HT1080 (cell line): ENCODE measurements around the gene CENPM. TPM values are rescaled to one million over a fixed set of nuclear protein-coding genes. Genes with fewer than 3 reads are reported as not detected.
"Not testable (repeated sequence)": the region's sequence is repeated elsewhere in the genome, so short reads cannot be mapped to it uniquely, and the experiment has no call there.

Source experiments
- DNase-seq: peaks from one replicate; pipeline ENCODE4 v3.0.0-alpha.2; 2015; ENCODE audit warnings: low read depth
- total RNA-seq: library from RNA; depleted of rRNA; stranded (reverse); fragments of >200 nt; shearing (Covaris generic); gene quantifications from 2 replicates; pipeline ENCODE4 v1.2.3, GENCODE V29; 2014

Gene CENPM
- total RNA-seq, 1 experiment from 2014 or later: 66.8 TPM

DNA sequence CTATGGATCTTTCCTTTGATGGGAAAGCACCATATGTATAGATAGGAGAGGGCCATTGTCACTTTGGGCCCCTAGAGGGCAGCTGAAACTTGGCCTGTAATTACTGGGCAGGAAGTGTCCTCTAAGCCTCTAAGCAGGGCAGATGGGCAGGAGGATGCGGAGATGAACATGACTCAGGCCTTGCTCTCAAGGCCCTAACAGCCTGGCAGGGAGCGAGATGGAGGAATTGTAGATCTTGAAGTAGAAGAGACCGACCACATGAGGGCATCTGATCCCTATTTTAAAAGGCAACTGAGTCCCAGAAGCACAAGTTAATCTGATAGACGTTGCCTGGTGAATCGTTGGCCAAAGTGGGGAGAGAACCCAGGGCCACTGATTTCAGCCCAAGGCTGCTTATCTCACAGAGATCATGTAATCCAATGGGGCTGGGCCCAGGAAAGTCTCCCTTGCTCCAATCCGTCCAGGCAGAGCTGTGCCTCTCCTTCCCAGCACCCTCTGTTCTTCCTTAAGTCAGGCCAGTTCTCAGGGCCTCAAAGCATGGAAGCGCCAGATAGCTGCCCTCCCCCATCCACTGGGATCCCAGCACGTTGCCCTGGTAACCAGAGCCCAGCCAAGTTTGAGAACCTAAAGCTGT, 19.8 kb upstream of the CENPM start:
- peak; percentile 94 for DNase-seq

- no peak for DNase-seq
Observed at GRCh38 chr22:41966225-41966606, 19.3 kb upstream of the CENPM start.

DNA sequence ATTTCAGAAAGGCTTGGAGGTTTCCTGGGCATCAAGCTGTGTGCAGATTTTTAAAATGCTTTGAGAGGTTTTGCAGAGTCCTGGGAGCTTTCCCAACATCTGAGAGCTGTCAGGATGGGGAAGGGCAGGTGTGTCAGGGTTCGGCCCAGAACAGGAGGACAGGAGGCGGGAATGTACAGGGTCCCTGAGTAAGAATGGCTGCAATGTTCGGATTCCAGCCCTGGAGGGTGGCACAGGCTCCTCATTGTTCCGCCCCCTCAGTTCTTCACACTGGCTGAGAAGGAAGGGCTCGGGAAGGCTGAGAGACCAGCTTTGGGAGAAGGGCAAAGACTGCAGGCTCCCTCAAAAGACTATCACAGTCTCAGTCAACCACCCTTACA, 17.1 kb upstream of the CENPM start:
- no peak for DNase-seq

GRCh38 chr22:41963453-41964111, 16.6 kb upstream of the CENPM start:
- DNase-seq: no peak

- no peak for DNase-seq
Observed at GRCh38 chr22:41957941-41958556, 11.1 kb upstream of the CENPM start.

DNA sequence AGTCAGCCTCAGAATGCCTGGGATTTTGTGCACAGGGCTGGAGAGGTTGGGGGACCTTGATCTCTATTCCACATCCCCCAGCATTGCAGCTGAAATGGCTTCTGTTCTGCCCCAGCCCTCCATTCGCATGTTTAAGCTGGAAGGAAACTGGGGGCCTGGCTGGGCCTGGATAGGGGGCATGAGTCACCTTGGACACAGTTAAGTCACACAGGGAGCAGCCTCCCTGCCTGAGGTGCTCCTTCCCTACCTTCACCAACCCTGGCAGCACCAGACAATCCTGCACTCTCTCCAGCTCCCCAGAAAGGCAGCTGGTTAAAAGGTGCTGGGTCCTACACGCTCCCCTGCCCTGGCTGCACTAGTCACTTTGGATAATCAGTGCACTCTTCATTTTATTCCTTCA, 5.8 kb upstream of the CENPM start:
- DNase-seq: no peak

- no peak for DNase-seq
Observed at GRCh38 chr22:41951898-41952474, 5.0 kb upstream of the CENPM start, which contains the start of gene SMIM45. Gene SMIM45 (plus strand): TSS chr22:41952150.

- DNase-seq: no peak
Observed at GRCh38 chr22:41949297-41949965, 2.5 kb upstream of the CENPM start.

GRCh38 chr22:41948928-41949296, 2.0 kb upstream of the CENPM start:
- not testable (repeated sequence) for DNase-seq

DNA sequence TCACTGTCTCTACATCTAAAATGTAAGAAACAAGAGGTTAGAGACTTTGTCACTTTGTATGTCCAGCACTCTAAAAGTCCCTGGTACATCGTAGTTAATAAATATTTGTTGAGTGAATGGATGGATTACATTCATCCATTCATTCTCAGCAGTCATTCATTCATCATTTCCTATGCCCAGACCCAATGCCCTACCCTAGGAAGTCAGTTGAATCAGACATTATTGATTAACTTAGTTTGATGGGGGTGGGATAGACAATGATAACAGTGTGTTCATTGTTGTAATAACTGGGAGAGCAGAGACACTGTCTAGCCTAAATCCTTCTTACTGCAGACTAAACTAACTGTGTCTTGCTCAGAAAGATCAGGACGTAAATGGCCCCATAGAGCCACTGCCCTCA, 1.2 kb upstream of the CENPM start:
- DNase-seq: no peak

DNA sequence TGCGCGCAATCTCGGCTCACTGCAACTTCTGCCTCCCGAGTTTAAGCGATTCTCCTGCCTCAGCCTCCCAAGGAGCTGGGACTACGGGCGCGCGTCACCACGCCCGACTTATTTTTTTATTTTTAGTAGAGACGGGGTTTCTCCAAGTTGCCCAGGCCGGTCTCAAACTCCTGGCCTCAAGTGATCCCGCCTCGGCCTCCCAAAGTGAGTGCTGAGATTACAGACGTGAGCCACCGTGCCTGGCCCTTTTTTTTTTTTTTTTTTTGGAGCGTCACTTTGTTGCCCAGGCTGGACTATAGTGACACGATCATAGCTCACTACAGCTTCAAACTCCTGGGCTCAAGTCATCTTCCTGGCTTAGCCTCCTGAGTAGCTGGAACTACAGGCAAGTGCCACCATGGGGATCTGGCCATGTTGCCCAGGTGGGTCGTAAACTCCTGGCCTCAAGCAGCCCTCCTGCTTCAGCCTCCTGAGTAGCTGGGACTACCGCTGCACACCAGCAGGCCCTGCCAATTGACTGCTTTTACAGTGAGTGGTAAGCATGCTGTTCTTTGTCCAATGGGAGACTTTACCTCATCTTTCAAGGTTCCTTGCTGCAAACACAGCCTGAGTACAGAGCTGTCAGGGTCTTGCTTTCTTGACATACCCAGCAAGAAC, 600 bp upstream of the CENPM start:
- no peak for DNase-seq

DNA sequence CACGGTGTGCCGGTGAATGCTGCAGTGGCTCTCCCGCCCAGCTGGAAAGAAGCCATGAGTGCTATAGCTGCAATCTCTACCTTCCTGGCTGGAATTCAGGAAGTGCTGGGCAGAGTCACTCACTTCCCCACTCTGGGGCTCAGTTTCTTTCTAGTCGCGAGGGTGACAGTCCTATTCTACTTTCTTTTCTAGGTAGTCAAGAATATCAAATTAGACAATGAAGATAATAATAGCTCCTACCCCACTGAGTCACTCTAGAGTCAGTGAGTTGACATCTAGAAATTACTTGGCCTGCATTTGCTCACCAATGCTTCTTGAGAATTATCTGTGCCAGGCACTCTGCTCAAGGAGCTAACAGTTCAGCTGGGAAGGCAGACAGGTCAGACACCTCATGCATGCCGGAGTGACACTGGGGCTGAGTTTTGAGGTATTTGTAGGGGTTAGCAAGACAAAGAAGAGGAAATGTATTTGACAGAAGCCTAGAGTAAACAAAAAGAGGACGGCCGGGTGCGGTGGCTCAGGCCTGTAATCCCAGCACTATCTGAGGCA, 3.2 kb downstream of the CENPM start:
- DNase-seq: no peak

- DNase-seq: peak; percentile 85
Observed at GRCh38 chr22:41940832-41941765, 5.9 kb downstream of the CENPM start.

DNA sequence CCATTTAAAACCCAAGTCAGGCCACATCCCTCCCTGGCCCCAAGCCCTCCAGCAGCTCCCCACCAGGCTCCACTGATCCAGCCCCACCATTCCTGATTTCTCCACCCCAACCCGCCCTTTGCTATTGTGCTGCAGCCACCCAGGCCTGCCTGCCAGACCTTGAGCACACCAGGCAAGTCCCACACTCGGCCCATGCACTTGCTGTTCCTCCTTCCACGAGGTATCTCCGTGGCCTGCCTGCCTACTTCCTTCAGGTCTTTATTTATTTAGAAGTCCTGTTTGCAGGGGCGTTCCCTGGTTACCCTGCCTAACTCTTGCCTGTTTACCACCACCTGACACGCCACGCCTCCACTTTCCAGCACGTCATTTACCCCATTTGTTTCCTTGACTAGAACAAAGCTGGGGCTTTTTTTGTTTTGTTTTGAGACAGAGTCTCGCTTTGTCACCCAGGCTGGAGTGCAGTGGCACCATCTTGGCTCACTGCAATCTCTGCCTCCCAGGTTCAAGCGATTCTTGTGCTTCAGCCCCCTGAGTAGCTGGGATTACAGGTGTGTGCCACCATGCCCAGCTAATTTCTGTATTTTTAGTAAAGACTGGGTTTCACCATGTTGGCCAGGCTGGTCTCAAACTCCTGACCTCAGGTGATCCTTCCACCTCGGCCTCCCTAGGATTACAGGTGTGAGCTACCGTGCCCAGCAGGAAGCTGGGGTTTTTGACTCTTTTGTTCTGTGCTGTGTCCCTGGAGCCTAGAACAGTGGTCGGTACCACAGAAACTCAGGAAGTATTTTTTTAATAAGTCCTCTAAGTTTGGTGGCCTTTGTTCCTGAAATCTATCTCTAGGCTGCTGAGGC, 6.7 kb downstream of the CENPM start:
- no peak for DNase-seq

DNA sequence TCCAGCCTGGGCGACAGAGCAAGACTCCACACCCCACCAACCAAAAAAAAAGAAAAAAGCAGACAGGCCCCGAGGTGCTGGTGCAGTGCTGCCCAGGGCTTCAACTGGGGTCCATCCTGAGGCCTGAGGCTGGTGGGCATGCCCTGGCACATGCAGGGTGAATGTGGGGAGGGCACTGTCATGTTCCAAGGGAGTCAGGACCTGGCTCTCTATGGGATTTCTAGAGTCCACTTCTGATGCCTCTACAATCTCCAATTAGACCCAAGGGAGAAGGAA, 10.1 kb downstream of the CENPM start:
- no peak for DNase-seq

DNA sequence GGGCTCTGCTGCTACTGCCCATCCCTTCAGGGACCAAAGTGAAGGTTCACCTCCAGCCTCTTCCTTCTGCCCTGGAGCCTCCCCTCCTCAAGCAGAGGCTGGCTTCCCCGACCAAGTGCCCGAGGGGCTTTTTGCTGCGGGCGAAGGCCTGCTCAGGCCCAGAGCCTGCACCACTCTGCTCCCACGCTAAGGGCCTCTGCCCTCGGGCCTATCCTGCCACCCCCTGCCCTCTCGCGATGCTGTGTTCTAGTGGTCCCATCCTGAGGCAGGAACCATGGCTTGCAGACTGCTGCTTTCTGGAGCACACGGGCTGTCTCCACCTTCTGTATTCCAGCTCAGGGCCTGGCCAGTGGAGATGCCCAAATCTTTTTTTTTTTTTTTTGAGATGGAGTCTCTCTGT, 11.4 kb downstream of the CENPM start:
- DNase-seq: no peak

GRCh38 chr22:41935015-41935351, 12.0 kb downstream of the CENPM start:
- no peak for DNase-seq

DNA sequence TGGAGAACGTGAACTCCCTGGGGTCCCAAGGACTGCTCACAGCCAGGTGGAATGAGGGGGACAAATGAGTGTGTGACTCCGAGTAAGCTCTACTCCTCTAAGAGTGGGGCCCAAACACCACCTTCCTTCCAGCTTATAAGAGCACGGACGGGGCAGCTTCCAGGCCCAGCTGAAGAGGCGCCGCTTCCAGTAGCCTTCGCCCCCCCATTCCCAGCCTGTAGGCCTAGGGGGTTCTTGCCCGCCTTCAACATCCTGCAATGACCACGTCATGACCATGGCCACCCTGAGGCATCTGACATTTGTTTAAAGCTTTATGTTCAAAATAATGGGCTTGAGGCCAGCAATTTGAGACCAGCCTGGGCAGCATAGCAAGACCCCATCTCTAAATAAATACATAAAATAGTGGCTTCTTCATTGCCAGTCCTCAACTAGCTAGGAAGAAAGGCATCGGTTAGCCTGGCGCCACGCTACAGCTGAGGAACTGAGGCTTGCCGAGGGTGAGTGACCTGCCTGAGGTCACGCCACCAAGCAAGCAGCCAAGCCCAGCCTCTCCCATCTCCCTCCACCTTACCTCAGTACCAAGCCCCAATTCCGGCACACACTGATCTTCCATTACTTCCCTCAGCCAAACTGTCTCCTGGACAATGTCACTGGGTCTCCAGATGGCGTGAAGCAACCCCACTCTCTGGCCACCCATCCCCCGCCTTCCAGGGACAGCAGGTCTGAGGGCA, 12.5 kb downstream of the CENPM start:
- no peak for DNase-seq
